SK-N-SH (cell line): ENCODE data around the gene WRAP73. TPM values are rescaled to one million over a fixed set of nuclear protein-coding genes. Genes with fewer than 3 reads are reported as not detected.

ENCODE experiments used
- CTCF ChIA-PET: fragments of 300-600, 350-600 bp; formaldehyde crosslinking; extraction: SDS; loops from one replicate; lab custom pipeline; 2021; lab: Yijun Ruan, JAX
- POLR2A ChIA-PET: fragments of 350-600 bp; sonication (Branson Sonifier 250); formaldehyde crosslinking; extraction: SDS; loops from one replicate; lab custom pipeline; 2020; ENCODE audit warnings: antibody characterized with exemption, inconsistent platforms; lab: Yijun Ruan, JAX
- DNase-seq: peaks from one replicate; pipeline ENCODE4 v3.0.0; 2012
- H2AFZ ChIP-seq: fragments of 200-600 bp; sonication (generic); 2 replicates; pipeline ENCODE4 v1.8.1; 2016; ENCODE audit warnings: antibody characterized with exemption, mild to moderate bottlenecking, low read depth
- H3F3A ChIP-seq: fragments of 200-600 bp; sonication (generic); replicated peaks from 2 replicates; pipeline ENCODE3; 2016; ENCODE audit warnings: antibody characterized with exemption, mild to moderate bottlenecking; ENCODE audit not compliant: insufficient read depth
- H3K27ac ChIP-seq, 2 experiments: fragments of 200-500 bp in 1 of 2; fragments of 200-600 bp in 1 of 2; sonication (Bioruptor generic) in 1 of 2; sonication (generic), shearing (Covaris generic) in 1 of 2; 2 replicates each; pipeline versions ENCODE4 v1.5.1 to v1.6.1; 2014 to 2016; ENCODE audit warnings: low read depth in 2 of 2, inconsistent platforms in 1 of 2, low read length in 1 of 2, mild to moderate bottlenecking in 1 of 2, mixed read lengths in 1 of 2
- H3K27me3 ChIP-seq: fragments of 200-600 bp; sonication (generic), shearing (Covaris generic); 2 replicates; pipeline ENCODE4 v1.6.1; 2016; ENCODE audit warnings: mixed run types; ENCODE audit not compliant: insufficient read depth
- H3K36me3 ChIP-seq, 2 experiments: fragments of 200-500 bp in 1 of 2; fragments of 200-600 bp in 1 of 2; sonication (Bioruptor generic) in 1 of 2; sonication (generic) in 1 of 2; replicated peaks in 1 of 2; 2 replicates each; pipeline versions ENCODE3 to v1.5.1; 2014 to 2016; ENCODE audit warnings: low read length in 1 of 2, mild to moderate bottlenecking in 1 of 2; ENCODE audit not compliant: insufficient read depth in 2 of 2, control insufficient read depth in 1 of 2
- H3K4me1 ChIP-seq, 2 experiments: fragments of 200-500 bp in 1 of 2; fragments of 200-600 bp in 1 of 2; sonication (Bioruptor generic) in 1 of 2; sonication (generic), shearing (Covaris generic) in 1 of 2; 2 replicates each; pipeline versions ENCODE4 v1.5.1 to v1.6.1; 2014 to 2016; ENCODE audit warnings: low read depth in 1 of 2, low read length in 1 of 2, mixed run types in 1 of 2; ENCODE audit not compliant: insufficient read depth in 2 of 2, control insufficient read depth in 1 of 2
- H3K4me2 ChIP-seq: fragments of 200-600 bp; sonication (generic), shearing (Covaris generic); 2 replicates; pipeline ENCODE4 v1.6.1; 2017; ENCODE audit warnings: mixed run types
- H3K4me3 ChIP-seq, 2 experiments: fragments of 200-500 bp in 1 of 2; fragments of 200-600 bp in 1 of 2; sonication (Bioruptor generic) in 1 of 2; sonication (generic), shearing (Covaris generic) in 1 of 2; 2 replicates each; pipeline versions ENCODE4 v1.5.1 to v1.8.1; 2014 to 2016; ENCODE audit warnings: low read depth in 2 of 2, inconsistent platforms in 1 of 2, low read length in 1 of 2, mild to moderate bottlenecking in 1 of 2, mixed read lengths in 1 of 2, moderate library complexity in 1 of 2
- H3K79me2 ChIP-seq: fragments of 200-600 bp; sonication (generic); 2 replicates; pipeline ENCODE4 v1.8.1; 2017; ENCODE audit warnings: mild to moderate bottlenecking; ENCODE audit not compliant: insufficient read depth
- H3K9ac ChIP-seq: fragments of 200-600 bp; sonication (generic); 2 replicates; pipeline ENCODE4 v1.6.1; 2017; ENCODE audit warnings: mixed run types
- H3K9me2 ChIP-seq: fragments of 200-600 bp; sonication (generic); 2 replicates; pipeline ENCODE4 v1.6.1; 2017; ENCODE audit warnings: mixed run types
- H3K9me3 ChIP-seq: fragments of 200-600 bp; sonication (generic); 2 replicates; pipeline ENCODE4 v1.6.1; 2017; ENCODE audit warnings: mixed run types, mild to moderate bottlenecking, moderate library complexity
- H4K20me1 ChIP-seq: fragments of 200-600 bp; sonication (generic); 2 replicates; pipeline ENCODE4 v1.6.1; 2017; ENCODE audit warnings: mild to moderate bottlenecking, mixed run types; ENCODE audit not compliant: insufficient read depth
- CHD2 ChIP-seq: fragments of 150-350 bp; IDR thresholded peaks from 2 replicates; pipeline ENCODE4 v1.6.1; 2018; ENCODE audit warnings: low read length; ENCODE audit not compliant: partially characterized antibody
- CTCF ChIP-seq: fragments of 200-600 bp; sonication (generic); IDR thresholded peaks from 2 replicates; pipeline ENCODE4 v1.6.1; 2017; ENCODE audit warnings: antibody characterized with exemption, mild to moderate bottlenecking, moderate library complexity
- ELF1 ChIP-seq: IDR thresholded peaks from 2 replicates; pipeline ENCODE4 v1.4.0; 2012
- EP300 ChIP-seq, 2 experiments: IDR thresholded peaks; 2 replicates each; pipeline versions ENCODE4 v1.4.0 to v1.6.1; 2012; ENCODE audit warnings: borderline replicate concordance in 1 of 2, low read depth in 1 of 2, low read length in 1 of 2
- EZH2phosphoT487 ChIP-seq: fragments of 200-600 bp; sonication (generic); IDR thresholded peaks from 2 replicates; pipeline ENCODE4 v1.6.1; 2017; ENCODE audit warnings: low read depth, mixed run types, mild to moderate bottlenecking, antibody characterized with exemption, moderate library complexity, borderline replicate concordance
- FOXJ3 ChIP-seq: sonication (generic); formaldehyde crosslinking; IDR thresholded peaks from 2 replicates; pipeline ENCODE4 v1.5.1; 2020; ENCODE audit warnings: mild to moderate bottlenecking, missing genetic modification reagents
- GABPA ChIP-seq: IDR thresholded peaks from 2 replicates; pipeline ENCODE4 v1.4.0; 2012; ENCODE audit warnings: low read depth, mild to moderate bottlenecking
- JUND ChIP-seq: IDR thresholded peaks from 2 replicates; pipeline ENCODE4 v1.4.0; 2012
- MAX ChIP-seq: IDR thresholded peaks from 2 replicates; pipeline ENCODE4 v1.4.0; 2012; ENCODE audit warnings: low read depth
- MEF2A ChIP-seq: IDR thresholded peaks from 2 replicates; pipeline ENCODE4 v1.4.0; 2012; ENCODE audit warnings: low read depth, borderline replicate concordance
- MXI1 ChIP-seq: IDR thresholded peaks from 2 replicates; pipeline ENCODE4 v1.6.1; 2012; ENCODE audit warnings: mild to moderate bottlenecking, low read depth, low read length, improper control_type of control experiment
- NRF1 ChIP-seq: IDR thresholded peaks from 2 replicates; pipeline ENCODE4 v1.6.1; 2012; ENCODE audit warnings: low read depth, mild to moderate bottlenecking, low read length
- PBX3 ChIP-seq: IDR thresholded peaks from 2 replicates; pipeline ENCODE4; 2012
- POLR2AphosphoS5 ChIP-seq: IDR thresholded peaks from 2 replicates; pipeline ENCODE4 v1.6.1; 2012; ENCODE audit warnings: low read depth, low read length
- RCOR1 ChIP-seq: fragments of 150-350 bp; IDR thresholded peaks from 2 replicates; pipeline ENCODE4 v1.6.1; 2017; ENCODE audit warnings: antibody characterized with exemption, low read length
- SMC3 ChIP-seq: IDR thresholded peaks from 2 replicates; pipeline ENCODE4 v1.6.1; 2012; ENCODE audit warnings: low read depth, low read length, improper control_type of control experiment
- TAF1 ChIP-seq: IDR thresholded peaks from 2 replicates; pipeline ENCODE4 v1.6.1; 2012; ENCODE audit warnings: low read depth, mild to moderate bottlenecking, low read length, moderate library complexity, borderline replicate concordance
- USF1 ChIP-seq: IDR thresholded peaks from 2 replicates; pipeline ENCODE4 v1.4.0; 2012; ENCODE audit warnings: low read depth, borderline replicate concordance
- YY1 ChIP-seq: IDR thresholded peaks from 2 replicates; pipeline ENCODE4 v1.4.0; 2012; ENCODE audit warnings: low read depth, mild to moderate bottlenecking
- WGBS: methylation state at CpG from one replicate; pipeline ENCODE4 v1.1.6; 2017; ENCODE audit warnings: low lambda C conversion rate; 5-methylcytosine and 5-hydroxymethylcytosine counted together
- polyA plus RNA-seq, 3 experiments: library from polyadenylated mRNA; depleted of rRNA; stranded (reverse); fragments of >200 nt; gene quantifications; 2 replicates each; pipeline ENCODE4 v1.2.3, GENCODE V29; 2012

The WRAP73 gene
- polyA plus RNA-seq, 1 of the 3 experiments (the other 2 are of a cell fraction): 61.9 TPM

GRCh38 chr1:3689138-3689750, 39.3 kb upstream of the WRAP73 start:
- Histone ChIP-seq H3K27me3 (no peaks in the 10 kb centered on the region), H3K4me2 (no peak overlapping the region), H3K9ac (no peak overlapping the region), H3K4me3 (no peak overlapping the region), H3K36me3 (no peaks in the 10 kb centered on the region), H4K20me1 (no peaks in the 10 kb centered on the region), H3K27ac (no peak overlapping the region), H2AFZ (no peak overlapping the region), H3K79me2 (no peaks in the 10 kb centered on the region), H3F3A (no peaks in the 10 kb centered on the region), H3K9me2 (no peaks in the 10 kb centered on the region), H3K9me3 (no peaks in the 10 kb centered on the region), H3K4me1 (peaks cover 0 to 2% of the 10 kb centered on the region in 2 experiments; a peak in 1 of 4 replicates)
- ChIA-PET CTCF (interaction anchor here (1.1 kb wide), 1 partner anchor 35 kb away, joined by 7 read pairs; no protein-coding TSS in a partner anchor), POLR2A (no interaction called here)
- WGBS: 82% methylated on average over 8 of the region's 19 CpGs
- no peak for TF ChIP-seq ELF1
- TF ChIP-seq EZH2phosphoT487: no peak
- TF ChIP-seq GABPA: no peak
- no peak for TF ChIP-seq RCOR1
- no peak for TF ChIP-seq USF1
- no peak for TF ChIP-seq FOXJ3 (CRISPR knock-in tag)
- no peak for TF ChIP-seq MAX
- TF ChIP-seq TAF1: no peak
- TF ChIP-seq SMC3: no peak
- TF ChIP-seq POLR2AphosphoS5: no peak
- TF ChIP-seq MXI1: no peak
- no peak for TF ChIP-seq NRF1
- no peak for TF ChIP-seq EP300 (IDR thresholded peaks at IDR 0.05; ENCODE audit: borderline replicate concordance in 1 of 2, low read depth in 1 of 2, low read length in 1 of 2)
- TF ChIP-seq YY1: no peak
- no peak for TF ChIP-seq CTCF
- TF ChIP-seq MEF2A: no peak
- TF ChIP-seq JUND: no peak
- no peak for TF ChIP-seq CHD2
- TF ChIP-seq PBX3: no peak
- no peak for DNase-seq
